H1 (cell line): ENCODE data around the gene SIK3. TPM values are rescaled to one million over a fixed set of nuclear protein-coding genes. Genes with fewer than 3 reads are reported as not detected.

Source experiments
- CTCF ChIA-PET: fragments of 300-600 bp; sonication (Branson Sonifier 250); formaldehyde crosslinking; loops from one replicate; lab custom pipeline; 2021; ENCODE audit not compliant: partially characterized antibody; lab: Charles Lee
- POLR2A ChIA-PET: fragments of 300-600 bp; sonication (Branson Sonifier 250); formaldehyde crosslinking; loops from one replicate; lab custom pipeline; 2021; ENCODE audit warnings: inconsistent platforms; ENCODE audit not compliant: partially characterized antibody; lab: Charles Lee
- DNase-seq, 2 experiments: peaks; one replicate each; pipeline versions ENCODE4 v3.0.0 to v3.0.0-alpha.2; 2010 to 2022; ENCODE audit warnings: low spot score in 2 of 2, low read depth in 1 of 2, mixed read lengths in 1 of 2
- FAIRE-seq: peaks from 2 replicates; lab custom pipeline; 2011; peaks lifted over from hg19 to GRCh38; lab: Jason Lieb, UNC
- H2AFZ ChIP-seq: 2 replicates; pipeline ENCODE4 v1.8.1; 2012; ENCODE audit warnings: low read length, inconsistent platforms
- H2AK5ac ChIP-seq: 2 replicates; pipeline ENCODE4 v1.6.1; 2013; ENCODE audit warnings: low read depth, low read length
- H2BK120ac ChIP-seq: replicated peaks from 2 replicates; pipeline ENCODE3; 2013; ENCODE audit warnings: low read depth, low read length, inconsistent platforms
- H2BK12ac ChIP-seq: 2 replicates; pipeline ENCODE4 v1.6.1; 2013; ENCODE audit warnings: low read depth, low read length
- H2BK15ac ChIP-seq: 2 replicates; pipeline ENCODE4 v1.6.1; 2013; ENCODE audit warnings: low read length
- H2BK20ac ChIP-seq: 2 replicates; pipeline ENCODE4 v1.6.1; 2013; ENCODE audit warnings: low read length
- H2BK5ac ChIP-seq: 2 replicates; pipeline ENCODE4 v1.6.1; 2013; ENCODE audit warnings: low read depth, low read length
- H3K14ac ChIP-seq: 2 replicates; pipeline ENCODE4 v1.6.1; 2013; ENCODE audit warnings: inconsistent platforms; ENCODE audit not compliant: insufficient read length
- H3K18ac ChIP-seq: 2 replicates; pipeline ENCODE4 v1.6.1; 2013; ENCODE audit warnings: low read length; ENCODE audit errors: extremely low read depth
- H3K23ac ChIP-seq: 2 replicates; pipeline ENCODE4 v1.6.1; 2013; ENCODE audit warnings: inconsistent platforms; ENCODE audit not compliant: insufficient read length
- H3K23me2 ChIP-seq: 2 replicates; pipeline ENCODE4 v1.6.1; 2013; ENCODE audit warnings: low read depth, low read length
- H3K27ac ChIP-seq: 2 replicates; pipeline ENCODE4 v1.6.1; 2011; ENCODE audit warnings: low read depth, low read length, inconsistent platforms
- H3K27me3 ChIP-seq, 4 experiments: replicated peaks in 1 of 4; 1 replicate in 1 of 4; 2 replicates in 3 of 4; pipeline versions ENCODE4 v1.6.1 to v1.8.1; 2011 to 2013; ENCODE audit warnings: low read length in 3 of 4, mild to moderate bottlenecking in 3 of 4, inconsistent platforms in 2 of 4, mixed read lengths in 2 of 4, moderate library complexity in 1 of 4; ENCODE audit not compliant: control insufficient read depth in 3 of 4, insufficient read depth in 3 of 4; ENCODE audit errors: extremely low read depth in 1 of 4
- H3K36me3 ChIP-seq, 4 experiments: 2 replicates each; pipeline versions ENCODE4 v1.6.1 to v1.8.1; 2011 to 2013; ENCODE audit warnings: mild to moderate bottlenecking in 4 of 4, low read length in 3 of 4, moderate library complexity in 2 of 4, control low read depth in 1 of 4, inconsistent platforms in 1 of 4; ENCODE audit not compliant: insufficient read depth in 4 of 4, control insufficient read depth in 2 of 4
- H3K4ac ChIP-seq: replicated peaks from 2 replicates; pipeline ENCODE3; 2013; ENCODE audit warnings: low read length, low read depth, mixed read lengths, inconsistent platforms; ENCODE audit not compliant: insufficient read length
- H3K4me1 ChIP-seq, 4 experiments: replicated peaks in 1 of 4; 1 replicate in 1 of 4; 2 replicates in 3 of 4; pipeline versions ENCODE4 v1.6.1 to v1.8.1; 2011 to 2013; ENCODE audit warnings: low read length in 3 of 4, inconsistent platforms in 2 of 4, mixed read lengths in 1 of 4; ENCODE audit not compliant: insufficient read depth in 4 of 4, control insufficient read depth in 3 of 4
- H3K4me2 ChIP-seq, 2 experiments: 2 replicates each; pipeline versions ENCODE4 v1.6.1 to v1.8.1; 2011 to 2013; ENCODE audit warnings: low read depth in 2 of 2, low read length in 2 of 2, control low read depth in 1 of 2, inconsistent platforms in 1 of 2, mild to moderate bottlenecking in 1 of 2; ENCODE audit not compliant: insufficient read depth in 1 of 2
- H3K4me3 ChIP-seq, 4 experiments: fragments of 200-600, 300-600 bp in 1 of 4; sonication (generic), shearing (Covaris generic), sonication (Bioruptor Twin) in 1 of 4; 2 replicates each; pipeline versions ENCODE4 v1.5.1 to v1.8.1; 2011 to 2016; ENCODE audit warnings: low read length in 4 of 4, low read depth in 3 of 4, control low read depth in 2 of 4, inconsistent platforms in 2 of 4, mild to moderate bottlenecking in 2 of 4, mixed read lengths in 1 of 4, moderate library complexity in 1 of 4; ENCODE audit not compliant: insufficient read depth in 2 of 4; ENCODE audit errors: extremely low read depth in 1 of 4
- H3K56ac ChIP-seq: replicated peaks from 2 replicates; pipeline ENCODE3; 2013; ENCODE audit warnings: low read depth, mild to moderate bottlenecking, mixed read lengths, low read length, inconsistent platforms; ENCODE audit not compliant: insufficient read length
- H3K79me1 ChIP-seq: 2 replicates; pipeline ENCODE4 v1.6.1; 2013; ENCODE audit warnings: low read depth, low read length, control low read depth
- H3K79me2 ChIP-seq, 2 experiments: 2 replicates each; pipeline versions ENCODE4 v1.6.1 to v1.8.1; 2012 to 2013; ENCODE audit warnings: low read length in 2 of 2, mild to moderate bottlenecking in 2 of 2, inconsistent platforms in 1 of 2; ENCODE audit not compliant: insufficient read depth in 2 of 2, control insufficient read depth in 1 of 2
- H3K9ac ChIP-seq, 4 experiments: replicated peaks in 1 of 4; 1 replicate in 1 of 4; 2 replicates in 3 of 4; pipeline versions ENCODE4 v1.6.1 to v1.8.1; 2011 to 2013; ENCODE audit warnings: low read depth in 3 of 4, low read length in 3 of 4, control low read depth in 2 of 4, mild to moderate bottlenecking in 2 of 4, moderate library complexity in 2 of 4, inconsistent platforms in 1 of 4; ENCODE audit errors: extremely low read depth in 1 of 4
- H3K9me3 ChIP-seq, 2 experiments: 2 replicates each; pipeline versions ENCODE4 v1.6.1 to v1.8.1; 2012 to 2013; ENCODE audit warnings: mild to moderate bottlenecking in 2 of 2, moderate library complexity in 2 of 2, control low read depth in 1 of 2, inconsistent platforms in 1 of 2, low read depth in 1 of 2, low read length in 1 of 2, mixed read lengths in 1 of 2; ENCODE audit not compliant: insufficient read depth in 2 of 2
- H4K20me1 ChIP-seq, 2 experiments: replicated peaks in 1 of 2; 2 replicates each; pipeline versions ENCODE3 to v1.8.1; 2011 to 2013; ENCODE audit warnings: inconsistent platforms in 2 of 2, low read length in 2 of 2, mild to moderate bottlenecking in 1 of 2; ENCODE audit not compliant: insufficient read depth in 2 of 2, control insufficient read depth in 1 of 2
- H4K5ac ChIP-seq: 2 replicates; pipeline ENCODE4 v1.6.1; 2013; ENCODE audit warnings: low read length, low read depth, mixed read lengths, inconsistent platforms; ENCODE audit not compliant: insufficient read length
- H4K8ac ChIP-seq: 2 replicates; pipeline ENCODE4 v1.8.0; 2013; ENCODE audit warnings: mild to moderate bottlenecking, moderate library complexity, low read length, inconsistent platforms; ENCODE audit not compliant: insufficient read depth; ENCODE audit errors: extremely low read depth
- H4K91ac ChIP-seq: replicated peaks from 2 replicates; pipeline ENCODE3; 2013; ENCODE audit warnings: low read length, mixed read lengths, inconsistent platforms; ENCODE audit not compliant: insufficient read length
- BACH1 ChIP-seq: IDR thresholded peaks from 2 replicates; pipeline ENCODE4 v1.6.1; 2012; ENCODE audit warnings: low read length, improper control_type of control experiment
- CBX5 ChIP-seq: fragments of 300-800, 300-1000 bp; sonication (generic); IDR thresholded peaks from 2 replicates; pipeline ENCODE4 v1.7.1; 2016; ENCODE audit warnings: antibody characterized with exemption, low read length, low read depth
- CREB1 ChIP-seq: IDR thresholded peaks from 2 replicates; pipeline ENCODE4 v1.6.1; 2012; ENCODE audit warnings: inconsistent platforms
- CTBP2 ChIP-seq: IDR thresholded peaks from 2 replicates; pipeline ENCODE4 v1.7.0; 2011; ENCODE audit warnings: borderline replicate concordance, mild to moderate bottlenecking, moderate library complexity, mixed read lengths, low read length; ENCODE audit not compliant: insufficient read depth, insufficient read length
- E2F6 ChIP-seq: IDR thresholded peaks from 2 replicates; pipeline ENCODE4 v1.6.1; 2012; ENCODE audit warnings: inconsistent platforms
- EGR1 ChIP-seq: IDR thresholded peaks from 2 replicates; pipeline ENCODE4 v1.6.1; 2011; ENCODE audit warnings: low read depth, low read length, borderline replicate concordance
- EZH2 ChIP-seq: fragments of 200-600 bp; sonication (generic); IDR thresholded peaks from 2 replicates; pipeline ENCODE4 v1.7.1; 2012; ENCODE audit warnings: low read depth, mild to moderate bottlenecking, moderate library complexity, low read length, inconsistent platforms; ENCODE audit not compliant: severe bottlenecking
- FOSL1 ChIP-seq: IDR thresholded peaks from 2 replicates; pipeline ENCODE4 v1.6.1; 2011; ENCODE audit warnings: mild to moderate bottlenecking, low read depth, low read length, moderate library complexity; ENCODE audit not compliant: insufficient read depth
- HDAC6 ChIP-seq: IDR thresholded peaks from one replicate; pipeline ENCODE4 v1.7.1; 2012; ENCODE audit warnings: low read depth, mild to moderate bottlenecking, inconsistent platforms, low read length, moderate library complexity
- MAX ChIP-seq: IDR thresholded peaks from 2 replicates; pipeline ENCODE4 v1.6.1; 2012; ENCODE audit warnings: inconsistent platforms
- NANOG ChIP-seq: IDR thresholded peaks from 2 replicates; pipeline ENCODE4 v1.6.1; 2011; ENCODE audit warnings: low read length, low read depth, mild to moderate bottlenecking, inconsistent platforms; ENCODE audit not compliant: insufficient read depth, poor library complexity, severe bottlenecking
- PHF8 ChIP-seq: fragments of 200-600 bp; sonication (generic); conservative IDR thresholded peaks from 2 replicates; pipeline ENCODE4 v1.7.1; 2012; ENCODE audit warnings: low read depth, mild to moderate bottlenecking, inconsistent platforms, low read length, moderate library complexity
- SAP30 ChIP-seq: fragments of 300-600 bp; sonication (generic); IDR thresholded peaks from 2 replicates; pipeline ENCODE4 v1.7.1; 2012; ENCODE audit warnings: low read length, moderate library complexity, mild to moderate bottlenecking, inconsistent platforms; ENCODE audit not compliant: insufficient read depth, insufficient replicate concordance
- WGBS, 2 experiments: shearing (Covaris generic) in 1 of 2; methylation state at CpG; one replicate each; pipeline versions ENCODE4 v1.1.6 to v1.1.7; 2013 to 2015; ENCODE audit warnings: low lambda C conversion rate in 2 of 2, mixed read lengths in 2 of 2, inconsistent platforms in 1 of 2, low coverage in 1 of 2, missing lambda C conversion rate in 1 of 2; ENCODE audit not compliant: insufficient replicate concordance in 2 of 2, insufficient coverage in 1 of 2, insufficient read length in 1 of 2; ENCODE audit errors: extremely low coverage in 1 of 2, missing lambda C conversion rate in 1 of 2; 5-methylcytosine and 5-hydroxymethylcytosine counted together
- polyA plus RNA-seq, 7 experiments: library from polyadenylated mRNA; depleted of rRNA in 3 of 7; stranded (reverse) in 5 of 7; unstranded in 2 of 7; fragments of >200 nt in 5 of 7; fragments of 200-250 nt in 2 of 7; gene quantifications; 1 replicate in 5 of 7; 2 replicates in 1 of 7; 4 replicates in 1 of 7; pipeline versions ENCODE4 v1.2.1 to v1.2.3, GENCODE V29; 2011 to 2013; ENCODE audit warnings: missing spikeins in 2 of 7, mixed read lengths in 2 of 7
- total RNA-seq: library from RNA; stranded (reverse); fragmentation: NEBNext Ultra II Directional; extraction: Animal tissue kit (Norgen Biotek cat#: 25700); gene quantifications from 2 replicates; pipeline ENCODE4 v1.2.1, GENCODE V29; 2021

SIK3 gene
- total and polyA plus RNA-seq, 2 of the 8 experiments (the other 6 are each of a cell fraction or from before 2014, with no cell fraction given): 19.9 to 32.1 TPM

- H3K27ac ChIP-seq: no peak overlapping the region
- H3K27me3 ChIP-seq: no peaks in the 10 kb centered on the region
- H2AFZ ChIP-seq: no peak overlapping the region
- no peak overlapping the region for H3K56ac ChIP-seq
- no peaks in the 10 kb centered on the region for H3K4me1 ChIP-seq
- H4K5ac ChIP-seq: no peak overlapping the region
- no peaks in the 10 kb centered on the region for H3K79me2 ChIP-seq
- no peak overlapping the region for H3K23ac ChIP-seq
- H2AK5ac ChIP-seq: no peak overlapping the region
- H3K79me1 ChIP-seq: no peaks in the 10 kb centered on the region
- no peaks in the 10 kb centered on the region for H3K23me2 ChIP-seq
- H2BK15ac ChIP-seq: no peak overlapping the region
- no peaks in the 10 kb centered on the region for H4K20me1 ChIP-seq
- no peak overlapping the region for H3K4me3 ChIP-seq
- no peak overlapping the region for H3K4ac ChIP-seq
- H2BK5ac ChIP-seq: no peak overlapping the region
- H2BK20ac ChIP-seq: no peak overlapping the region
- no peak overlapping the region for H2BK120ac ChIP-seq
- H4K91ac ChIP-seq: no peak overlapping the region
- H3K14ac ChIP-seq: no peak overlapping the region
- FAIRE-seq (no peak), DNase-seq (no peak)
- peaks cover 0 to 3% (median 1%) of the 10 kb centered on the region in 4 experiments; a peak in 3 of 8 replicates for H3K36me3 ChIP-seq
- ChIA-PET CTCF (interaction anchor here (0.6 to 1.3 kb wide), 4 partner anchors 19 to 71 kb away, joined by 3 read pairs; no protein-coding TSS in a partner anchor), POLR2A (interaction anchor here (0.6 to 1.0 kb wide), 2 partner anchors 19 to 593 kb away, joined by 3 read pairs; no protein-coding TSS in a partner anchor)
- no peaks in the 10 kb centered on the region for H3K9me3 ChIP-seq
- H3K18ac ChIP-seq: no peak overlapping the region
- no peak overlapping the region for H4K8ac ChIP-seq
- no peak overlapping the region for H3K4me2 ChIP-seq
- H2BK12ac ChIP-seq: no peak overlapping the region
- H3K9ac ChIP-seq: no peak overlapping the region
- 78% methylated on average over 4 of the region's 4 CpGs; no CpG with 5 or more reads in 1 of the 2 experiments for WGBS, 2 experiments
- TF ChIP-seq E2F6: no peak
- no peak for TF ChIP-seq EGR1
- TF ChIP-seq CREB1: no peak
- TF ChIP-seq FOSL1: no peak
- TF ChIP-seq BACH1: no peak
- TF ChIP-seq CTBP2: no peak
- TF ChIP-seq MAX: no peak
- TF ChIP-seq PHF8: no peak
- no peak for TF ChIP-seq NANOG
- TF ChIP-seq SAP30: no peak
- TF ChIP-seq CBX5: no peak
- no peak for TF ChIP-seq HDAC6
- TF ChIP-seq EZH2: no peak
Observed at GRCh38 chr11:116950210-116950609, 148.0 kb downstream of the SIK3 start.
